ENCODE data around the gene CDH11. TPM values are rescaled to one million over a fixed set of nuclear protein-coding genes. Genes with fewer than 3 reads are reported as not detected.

CDH11 gene
- total RNA-seq, 2 experiments from 2014 or later = not detected

DNA sequence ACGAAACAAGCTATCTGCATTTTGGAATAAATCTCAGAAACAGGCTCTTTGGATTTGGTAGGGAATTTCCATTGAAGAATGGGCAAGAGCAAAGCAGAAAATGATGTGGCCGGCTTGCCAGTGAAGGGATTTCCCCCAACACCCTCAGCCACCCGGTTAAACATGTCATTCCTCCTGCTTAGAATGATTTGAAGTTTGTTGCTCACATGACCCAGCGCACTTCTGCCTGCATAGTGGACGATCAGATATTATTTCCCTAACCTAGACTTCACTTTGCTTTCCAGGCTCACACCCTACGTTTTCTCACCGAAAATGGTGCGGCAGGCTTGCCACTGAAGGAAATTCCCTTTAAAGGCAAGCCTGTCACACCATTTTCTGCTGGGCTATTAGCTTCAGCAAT lies 170.7 kb downstream of the CDH11 start:
- Histone ChIP-seq H3K9me3 (ENCODE audit: low read length) (no peaks in the 10 kb centered on the region), H3K79me2 (ENCODE audit: insufficient read depth, low read depth, low read length) (no peaks in the 10 kb centered on the region), H3K9me2 (ENCODE audit: insufficient read depth, low read length) (no peaks in the 10 kb centered on the region), H3K4me2 (ENCODE audit: low read length) (no peak overlapping the region), H3K36me3 (ENCODE audit: insufficient read depth, low read length) (no peaks in the 10 kb centered on the region), H2AFZ (ENCODE audit: low read length) (no peak overlapping the region), H4K20me1 (ENCODE audit: insufficient read depth, low read length) (no peaks in the 10 kb centered on the region), H3K27ac (ENCODE audit: low read depth, low read length, poor library complexity, severe bottlenecking) (no peak overlapping the region), H3K4me3 (ENCODE audit: low read depth, low read length, poor library complexity, severe bottlenecking) (no peak overlapping the region), H3K4me1 (ENCODE audit: insufficient read depth, low read length, poor library complexity, severe bottlenecking) (no peaks in the 10 kb centered on the region)
- CTCF ChIA-PET (ENCODE audit: unreplicated experiment) = no interaction called here
- DNase-seq (ENCODE audit: low spot score) = no peak
- TF ChIP-seq, protein P1, sequence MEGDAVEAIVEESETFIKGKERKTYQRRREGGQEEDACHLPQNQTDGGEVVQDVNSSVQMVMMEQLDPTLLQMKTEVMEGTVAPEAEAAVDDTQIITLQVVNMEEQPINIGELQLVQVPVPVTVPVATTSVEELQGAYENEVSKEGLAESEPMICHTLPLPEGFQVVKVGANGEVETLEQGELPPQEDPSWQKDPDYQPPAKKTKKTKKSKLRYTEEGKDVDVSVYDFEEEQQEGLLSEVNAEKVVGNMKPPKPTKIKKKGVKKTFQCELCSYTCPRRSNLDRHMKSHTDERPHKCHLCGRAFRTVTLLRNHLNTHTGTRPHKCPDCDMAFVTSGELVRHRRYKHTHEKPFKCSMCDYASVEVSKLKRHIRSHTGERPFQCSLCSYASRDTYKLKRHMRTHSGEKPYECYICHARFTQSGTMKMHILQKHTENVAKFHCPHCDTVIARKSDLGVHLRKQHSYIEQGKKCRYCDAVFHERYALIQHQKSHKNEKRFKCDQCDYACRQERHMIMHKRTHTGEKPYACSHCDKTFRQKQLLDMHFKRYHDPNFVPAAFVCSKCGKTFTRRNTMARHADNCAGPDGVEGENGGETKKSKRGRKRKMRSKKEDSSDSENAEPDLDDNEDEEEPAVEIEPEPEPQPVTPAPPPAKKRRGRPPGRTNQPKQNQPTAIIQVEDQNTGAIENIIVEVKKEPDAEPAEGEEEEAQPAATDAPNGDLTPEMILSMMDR (conservative IDR thresholded peaks at IDR 0.05; ENCODE audit: low read length) = no peak
- no peak for TF ChIP-seq EZH2phosphoT487 (IDR thresholded peaks at IDR 0.05; ENCODE audit: borderline replicate concordance, low read depth, low read length)
- no TSS peak for BruUV-seq (replicated peaks)
- POLR2A ChIA-PET = no interaction called here
- intact Hi-C loops (cut with micrococcal nuclease; ENCODE audit: unreplicated experiment) = no loop called here

DNA sequence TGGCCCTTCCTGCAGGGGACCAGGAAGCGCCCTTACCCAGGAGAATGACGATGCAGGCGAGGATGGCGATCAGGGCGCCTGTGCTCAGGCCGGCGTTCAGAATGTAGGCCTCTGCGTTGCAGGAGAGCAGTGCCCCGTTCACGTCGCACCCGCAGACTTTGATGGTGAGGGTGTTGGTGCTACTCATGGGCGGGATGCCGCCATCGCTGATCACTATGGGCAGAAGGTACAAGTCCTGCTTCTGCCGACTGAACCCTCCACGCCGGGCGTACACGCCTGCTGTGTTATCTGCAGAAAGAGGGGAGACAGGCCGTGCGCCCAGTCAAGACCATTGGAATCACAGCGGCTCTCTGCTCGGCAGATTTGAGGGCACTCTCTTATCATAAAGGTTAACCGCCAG lies 171.1 kb downstream of the CDH11 start:
- no peak for DNase-seq (ENCODE audit: low spot score)
- no peaks in the 10 kb centered on the region for H4K20me1 ChIP-seq (ENCODE audit: insufficient read depth, low read length)
- no peak overlapping the region for H3K4me2 ChIP-seq (ENCODE audit: low read length)
- no peaks in the 10 kb centered on the region for H3K9me3 ChIP-seq (ENCODE audit: low read length)
- H3K79me2 ChIP-seq (ENCODE audit: insufficient read depth, low read depth, low read length) = no peaks in the 10 kb centered on the region
- TF ChIP-seq EZH2phosphoT487 (IDR thresholded peaks at IDR 0.05; ENCODE audit: borderline replicate concordance, low read depth, low read length) = no peak
- TF ChIP-seq, protein P1 (conservative IDR thresholded peaks at IDR 0.05; ENCODE audit: low read length) = no peak
- POLR2A ChIA-PET = no interaction called here
- no peaks in the 10 kb centered on the region for H3K36me3 ChIP-seq (ENCODE audit: insufficient read depth, low read length)
- H3K4me1 ChIP-seq (ENCODE audit: insufficient read depth, low read length, poor library complexity, severe bottlenecking) = no peaks in the 10 kb centered on the region
- H3K4me3 ChIP-seq (ENCODE audit: low read depth, low read length, poor library complexity, severe bottlenecking) = no peak overlapping the region
- no TSS peak for BruUV-seq (replicated peaks)
- CTCF ChIA-PET (ENCODE audit: unreplicated experiment) = no interaction called here
- intact Hi-C loops (cut with micrococcal nuclease; ENCODE audit: unreplicated experiment) = no loop called here
- H3K27ac ChIP-seq (ENCODE audit: low read depth, low read length, poor library complexity, severe bottlenecking) = no peak overlapping the region
- H2AFZ ChIP-seq (ENCODE audit: low read length) = no peak overlapping the region
- no peaks in the 10 kb centered on the region for H3K9me2 ChIP-seq (ENCODE audit: insufficient read depth, low read length)

DNA sequence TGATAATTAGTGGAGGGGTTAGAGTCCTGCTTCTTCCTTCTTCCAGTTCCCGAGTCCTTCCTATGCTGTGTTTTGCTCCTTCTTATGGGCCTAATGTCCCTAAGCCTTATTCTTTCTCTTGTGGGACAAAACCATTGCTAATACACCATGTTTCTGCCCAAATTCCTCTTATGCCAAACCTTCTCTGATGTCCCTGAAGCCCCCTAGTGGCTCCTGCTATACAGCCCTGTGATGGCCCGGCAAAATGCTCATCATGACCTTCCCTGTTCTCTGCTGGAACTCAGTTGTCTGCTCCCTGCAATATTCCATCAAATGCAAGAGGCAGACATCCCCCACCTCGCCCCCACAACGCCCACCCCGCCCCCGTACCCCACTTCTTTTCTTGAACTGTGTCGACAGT lies 171.6 kb downstream of the CDH11 start:
- intact Hi-C loops (cut with micrococcal nuclease; ENCODE audit: unreplicated experiment) = no loop called here
- no peaks in the 10 kb centered on the region for H3K36me3 ChIP-seq (ENCODE audit: insufficient read depth, low read length)
- CTCF ChIA-PET (ENCODE audit: unreplicated experiment) = no interaction called here
- no peaks in the 10 kb centered on the region for H3K9me2 ChIP-seq (ENCODE audit: insufficient read depth, low read length)
- no peaks in the 10 kb centered on the region for H4K20me1 ChIP-seq (ENCODE audit: insufficient read depth, low read length)
- H3K79me2 ChIP-seq (ENCODE audit: insufficient read depth, low read depth, low read length) = no peaks in the 10 kb centered on the region
- H2AFZ ChIP-seq (ENCODE audit: low read length) = no peak overlapping the region
- no peak overlapping the region for H3K4me2 ChIP-seq (ENCODE audit: low read length)
- DNase-seq (ENCODE audit: low spot score) = no peak
- TF ChIP-seq, protein P1 (conservative IDR thresholded peaks at IDR 0.05; ENCODE audit: low read length) = peak; percentile 59
- TF ChIP-seq EZH2phosphoT487 (IDR thresholded peaks at IDR 0.05; ENCODE audit: borderline replicate concordance, low read depth, low read length) = no peak
- H3K4me1 ChIP-seq (ENCODE audit: insufficient read depth, low read length, poor library complexity, severe bottlenecking) = no peaks in the 10 kb centered on the region
- no peaks in the 10 kb centered on the region for H3K9me3 ChIP-seq (ENCODE audit: low read length)
- POLR2A ChIA-PET = no interaction called here
- no TSS peak for BruUV-seq (replicated peaks)
- no peak overlapping the region for H3K27ac ChIP-seq (ENCODE audit: low read depth, low read length, poor library complexity, severe bottlenecking)
- H3K4me3 ChIP-seq (ENCODE audit: low read depth, low read length, poor library complexity, severe bottlenecking) = no peak overlapping the region

All from OCI-LY7 (cell line).